Right lobe of liver (tissue), 4 donors: Measurements from ENCODE around the gene SSBP2.

Source experiments
- POLR2A ChIP-seq: fragments of 450-650 bp; IDR thresholded peaks from one replicate; pipeline ENCODE4 v1.6.1; 2017; ENCODE audit warnings: antibody characterized with exemption, mild to moderate bottlenecking
- TF ChIP-seq, protein P1 (sequence below), 4 donors: fragments of 200-600 bp in 3 of 4; fragments of 450-650 bp in 1 of 4; IDR thresholded peaks; one replicate each; pipeline versions ENCODE4 v1.5.1 to v1.8.0; 2016 to 2022; ENCODE audit warnings: antibody characterized with exemption in 4 of 4, mild to moderate bottlenecking in 2 of 4
- donor health status: DM: no; HTN: no; CAD: no.
- donor health status: DM: no; HTN: no; CAD: no.
- donor health status: DM: no; HTN: yes; CAD: no.

DNA sequence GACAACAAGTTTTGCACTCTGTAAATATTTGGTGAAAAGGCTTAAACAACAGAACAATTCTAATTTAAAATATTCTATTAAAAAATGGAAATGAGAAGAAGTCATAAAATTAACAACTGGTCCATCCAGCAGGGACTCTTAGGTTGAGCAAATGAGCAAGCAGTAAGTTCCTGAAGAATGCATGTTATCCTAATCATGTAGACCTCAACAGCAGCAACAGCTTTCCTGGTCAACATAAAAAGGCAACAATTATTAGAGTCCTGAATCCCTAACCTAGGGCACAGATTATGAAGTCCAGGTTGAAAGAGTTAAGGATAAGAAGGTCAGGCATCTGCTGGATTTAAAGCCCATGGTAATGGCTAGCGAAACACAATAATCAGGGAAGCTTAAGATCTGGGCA, 120.9 kb downstream of the SSBP2 start:
- TF ChIP-seq POLR2A, result no peak
- TF ChIP-seq, protein P1, sequence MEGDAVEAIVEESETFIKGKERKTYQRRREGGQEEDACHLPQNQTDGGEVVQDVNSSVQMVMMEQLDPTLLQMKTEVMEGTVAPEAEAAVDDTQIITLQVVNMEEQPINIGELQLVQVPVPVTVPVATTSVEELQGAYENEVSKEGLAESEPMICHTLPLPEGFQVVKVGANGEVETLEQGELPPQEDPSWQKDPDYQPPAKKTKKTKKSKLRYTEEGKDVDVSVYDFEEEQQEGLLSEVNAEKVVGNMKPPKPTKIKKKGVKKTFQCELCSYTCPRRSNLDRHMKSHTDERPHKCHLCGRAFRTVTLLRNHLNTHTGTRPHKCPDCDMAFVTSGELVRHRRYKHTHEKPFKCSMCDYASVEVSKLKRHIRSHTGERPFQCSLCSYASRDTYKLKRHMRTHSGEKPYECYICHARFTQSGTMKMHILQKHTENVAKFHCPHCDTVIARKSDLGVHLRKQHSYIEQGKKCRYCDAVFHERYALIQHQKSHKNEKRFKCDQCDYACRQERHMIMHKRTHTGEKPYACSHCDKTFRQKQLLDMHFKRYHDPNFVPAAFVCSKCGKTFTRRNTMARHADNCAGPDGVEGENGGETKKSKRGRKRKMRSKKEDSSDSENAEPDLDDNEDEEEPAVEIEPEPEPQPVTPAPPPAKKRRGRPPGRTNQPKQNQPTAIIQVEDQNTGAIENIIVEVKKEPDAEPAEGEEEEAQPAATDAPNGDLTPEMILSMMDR (IDR thresholded peaks at IDR 0.05), result no peak
